OCI-M2 (cell line): ENCODE results near the gene IL25.
"Not testable (repeated sequence)": the region's sequence is repeated elsewhere in the genome, so short reads cannot be mapped to it uniquely, and the experiment has no call there.

ENCODE experiments used
- DNase-seq: peaks from one replicate; lab custom pipeline; 2025; ENCODE audit not compliant: unreplicated experiment; lab: John Stamatoyannopoulos, UW

IL25 gene

DNA sequence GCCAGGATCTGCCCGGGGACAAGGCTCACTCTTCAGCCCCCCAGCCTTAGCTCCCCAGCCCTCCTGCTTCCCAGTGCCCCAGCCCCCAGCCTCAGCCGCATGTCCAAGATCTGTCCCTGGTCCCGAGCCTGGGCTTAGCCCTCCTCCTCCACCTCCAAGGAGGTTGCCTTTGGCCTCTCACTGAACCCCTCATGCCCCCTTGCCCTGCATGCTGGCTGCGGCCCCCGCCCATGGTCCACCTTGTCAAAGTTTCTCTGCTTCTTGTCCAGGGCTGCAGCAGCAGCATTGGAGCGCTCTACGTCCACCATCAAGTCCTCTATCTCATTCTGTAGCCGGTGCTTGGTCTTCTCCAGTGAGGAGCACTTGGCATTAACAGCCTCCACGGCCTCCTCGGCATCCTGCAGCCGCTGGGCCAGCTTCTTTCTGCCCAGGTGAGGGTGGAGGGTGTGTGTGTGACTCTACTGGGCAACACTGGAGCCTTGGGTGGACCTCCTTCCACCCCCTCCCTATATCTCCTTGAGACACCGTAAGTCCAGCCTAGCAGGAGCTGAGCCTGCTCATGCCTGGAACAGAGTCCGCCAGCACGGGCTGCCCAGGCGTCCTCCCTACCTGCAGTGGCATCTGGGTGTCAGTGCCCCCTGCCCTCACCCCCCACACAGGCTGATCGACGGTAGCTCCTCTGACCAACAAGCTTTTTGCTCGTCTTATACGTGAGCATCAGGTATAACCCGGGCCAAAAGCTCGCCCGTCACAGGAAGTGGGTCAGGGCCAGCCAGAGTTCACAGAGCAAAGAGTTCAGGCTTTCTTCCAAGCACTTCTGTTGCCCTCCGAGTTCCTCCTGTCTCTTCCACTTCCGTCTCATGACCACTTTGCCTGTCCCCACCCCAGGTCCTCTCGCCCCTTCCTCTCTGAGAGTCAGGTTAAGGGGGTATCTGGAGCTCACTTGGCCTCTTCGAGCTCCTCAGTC is 15.6 kb downstream of the IL25 start:
- no peak for DNase-seq

DNA sequence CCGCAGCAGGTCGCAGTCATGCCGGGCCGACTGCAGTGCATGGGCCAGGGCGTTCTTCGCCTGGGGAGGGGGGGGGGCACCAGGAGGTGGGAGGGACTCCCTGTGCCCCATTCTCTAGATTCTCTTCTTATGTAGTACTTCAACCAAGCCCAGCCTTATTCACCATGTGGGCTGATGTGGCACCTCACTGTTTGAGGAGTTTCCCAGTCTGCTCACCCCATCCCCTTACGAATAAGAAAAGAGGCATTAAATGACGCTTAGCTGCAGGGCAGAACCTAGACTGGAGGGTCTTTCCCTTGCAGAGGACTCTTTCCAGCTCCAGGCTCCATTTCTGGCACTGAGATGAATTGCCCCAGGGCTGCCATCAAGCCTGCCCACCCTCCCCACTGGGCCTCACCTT is 16.4 kb downstream of the IL25 start:
- DNase-seq = no peak

- DNase-seq = no peak
Observed at GRCh38 chr14:23389396-23389795, 16.8 kb downstream of the IL25 start.

GRCh38 chr14:23389871-23390270 is 17.3 kb downstream of the IL25 start:
- not testable (repeated sequence) for DNase-seq

DNA sequence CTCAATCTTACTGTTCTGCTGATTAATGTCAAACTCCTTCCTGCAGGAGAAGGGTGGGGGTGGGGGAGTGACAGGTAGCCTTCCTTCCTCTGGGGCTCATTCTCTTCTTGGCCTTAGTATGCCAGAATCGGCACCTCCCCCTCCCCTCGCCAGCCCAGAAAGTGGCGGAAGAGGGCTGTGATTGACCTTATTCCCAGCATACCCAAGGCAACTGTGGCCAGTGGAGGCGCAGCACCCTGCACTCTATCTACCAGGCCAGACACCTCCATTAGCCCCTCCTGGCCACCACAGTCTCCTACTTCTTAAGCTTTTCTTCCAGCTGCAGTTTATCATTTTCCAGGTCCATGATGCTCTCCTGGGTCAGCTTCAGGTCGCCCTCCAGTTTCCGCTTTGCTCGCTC is 20.0 kb downstream of the IL25 start:
- DNase-seq = no peak

GRCh38 chr14:23396126-23396525 is 23.5 kb downstream of the IL25 start:
- DNase-seq = no peak

DNA sequence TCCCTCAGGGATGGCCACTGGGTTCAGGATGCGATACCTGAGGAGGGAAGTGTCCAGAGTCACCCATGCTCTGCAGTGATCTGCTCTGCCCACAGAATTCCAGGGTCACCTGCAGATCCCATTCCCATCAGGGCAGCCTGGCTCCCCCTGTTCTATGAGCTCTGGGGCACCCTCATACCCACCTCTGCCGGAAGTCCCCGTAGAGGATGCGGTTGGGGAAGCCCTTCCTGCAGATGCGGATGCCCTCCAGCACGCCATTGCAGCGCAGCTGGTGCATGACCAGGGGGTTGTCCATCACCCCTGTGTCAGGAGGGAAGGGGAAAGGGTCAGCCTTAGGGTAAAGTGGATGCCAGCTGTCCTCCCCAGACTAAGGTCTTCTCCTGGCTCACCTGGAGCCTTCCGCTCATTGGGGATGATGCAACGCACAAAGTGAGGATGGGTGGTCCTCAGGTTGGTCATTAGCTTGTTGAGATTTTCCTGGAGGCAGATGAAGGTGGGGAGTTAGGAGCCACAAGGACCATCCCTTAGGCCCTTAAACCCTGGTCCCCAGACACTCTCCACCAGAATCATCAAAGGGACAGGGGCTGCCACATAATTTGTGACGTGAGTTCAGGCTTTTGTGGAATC is 24.3 kb downstream of the IL25 start:
- no peak for DNase-seq

DNA sequence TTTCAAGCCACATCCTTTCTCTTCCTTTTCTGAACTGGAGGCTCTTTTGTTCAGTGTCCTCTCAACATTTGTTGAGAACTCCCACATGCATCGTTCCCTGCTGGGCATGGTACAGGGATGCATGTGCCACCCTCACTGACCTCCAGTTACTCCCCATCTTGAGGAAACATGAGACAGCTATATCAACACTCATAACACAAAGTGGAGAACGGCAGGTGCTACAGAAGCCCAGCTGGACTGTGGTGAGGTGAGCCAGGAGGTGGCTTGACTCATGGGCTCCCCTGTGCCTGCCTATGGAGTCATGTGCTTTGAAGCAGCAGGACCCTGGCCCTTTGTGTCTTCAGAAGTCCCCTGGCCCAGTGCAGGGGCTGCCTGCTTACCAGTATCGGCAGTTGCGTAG is 25.7 kb downstream of the IL25 start:
- DNase-seq = no peak

DNA sequence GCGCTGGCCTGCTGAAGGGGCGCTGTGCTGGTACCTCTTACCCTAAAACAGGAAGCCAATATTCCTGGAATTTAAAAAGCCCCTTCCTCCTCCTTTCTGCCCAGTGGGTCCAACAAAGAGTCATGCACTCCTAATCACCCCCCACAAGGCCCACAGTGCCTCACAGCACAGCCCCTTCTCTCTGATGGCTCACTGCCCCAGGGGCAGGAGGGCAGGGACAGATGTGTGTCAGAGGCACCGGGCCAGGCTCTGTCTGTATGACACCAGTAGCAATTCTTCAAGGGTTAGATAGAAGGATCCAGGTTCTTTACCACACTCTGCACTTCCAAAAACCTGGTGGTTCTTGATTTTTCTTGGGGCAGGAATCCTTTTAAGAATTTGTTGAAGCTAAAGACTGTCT is 26.5 kb downstream of the IL25 start:
- DNase-seq = no peak

GRCh38 chr14:23399591-23399990 is 27.0 kb downstream of the IL25 start:
- DNase-seq = no peak

GRCh38 chr14:23400496-23401149 is 28.0 kb downstream of the IL25 start:
- not testable (repeated sequence) for DNase-seq

GRCh38 chr14:23401291-23401690 is 28.7 kb downstream of the IL25 start:
- no peak for DNase-seq

GRCh38 chr14:23402296-23403138 is 29.9 kb downstream of the IL25 start:
- no peak for DNase-seq

DNA sequence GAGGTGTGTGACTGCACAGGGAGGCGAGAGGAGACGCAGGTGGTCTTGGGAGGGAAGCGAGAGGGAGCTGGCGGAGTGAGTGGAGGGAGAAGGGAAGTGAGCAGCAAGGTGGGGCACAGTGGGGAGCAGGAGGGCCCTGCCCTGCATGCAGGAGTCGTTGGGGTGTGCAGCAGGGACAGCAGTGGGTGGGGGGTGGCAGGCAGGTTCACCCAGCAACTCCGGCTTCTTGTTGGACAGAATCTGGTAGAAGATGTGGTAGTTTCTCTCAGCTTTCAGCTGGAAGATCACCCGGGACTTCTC is 30.5 kb downstream of the IL25 start:
- no peak for DNase-seq

- DNase-seq = no peak
Observed at GRCh38 chr14:23403908-23404307, 31.3 kb downstream of the IL25 start.

GRCh38 chr14:23404331-23404900 is 31.8 kb downstream of the IL25 start:
- no peak for DNase-seq

DNA sequence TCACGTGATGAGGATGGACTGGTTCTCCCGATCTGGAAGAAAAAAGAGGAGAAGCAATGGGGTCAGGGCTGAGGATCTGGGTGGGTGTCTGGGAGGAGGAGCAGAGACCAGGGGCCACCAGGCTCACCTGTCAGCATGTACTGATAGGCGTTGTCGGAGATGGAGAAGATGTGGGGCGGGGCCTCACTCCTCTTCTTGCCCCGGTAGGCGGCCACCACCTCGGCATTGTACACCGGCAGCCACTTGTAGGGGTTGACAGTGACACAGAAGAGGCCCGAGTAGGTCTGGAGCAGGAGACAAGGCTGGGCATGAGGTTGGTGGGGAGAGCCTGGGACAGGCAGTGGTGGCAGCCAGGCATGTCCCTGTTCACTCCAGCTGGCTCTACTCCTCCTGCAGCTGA is 32.5 kb downstream of the IL25 start:
- no peak for DNase-seq

DNA sequence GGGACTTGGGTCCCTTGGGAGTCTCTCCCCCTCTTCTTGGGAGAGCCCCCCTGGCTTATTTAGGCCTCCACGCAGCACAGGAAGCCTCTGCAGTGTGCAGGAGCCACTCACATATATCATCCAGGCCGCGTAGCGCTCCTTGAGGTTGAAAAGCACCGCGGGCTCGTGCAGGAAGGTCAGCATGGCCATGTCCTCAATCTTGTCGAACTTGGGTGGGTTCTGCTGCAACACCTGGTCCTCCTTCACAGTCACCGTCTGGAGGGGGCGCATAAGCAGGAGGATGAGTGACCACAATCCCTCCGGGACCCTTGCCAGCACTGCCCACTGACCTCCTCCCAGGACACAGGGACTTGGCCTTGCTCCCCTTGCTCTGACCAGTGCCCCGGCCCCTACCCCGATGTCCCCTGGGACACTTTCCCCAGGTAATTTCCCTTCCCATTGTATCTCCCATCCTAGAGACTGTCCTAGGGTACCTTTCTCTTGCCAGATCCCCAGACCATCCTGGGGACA is 33.0 kb downstream of the IL25 start:
- no peak for DNase-seq

DNA sequence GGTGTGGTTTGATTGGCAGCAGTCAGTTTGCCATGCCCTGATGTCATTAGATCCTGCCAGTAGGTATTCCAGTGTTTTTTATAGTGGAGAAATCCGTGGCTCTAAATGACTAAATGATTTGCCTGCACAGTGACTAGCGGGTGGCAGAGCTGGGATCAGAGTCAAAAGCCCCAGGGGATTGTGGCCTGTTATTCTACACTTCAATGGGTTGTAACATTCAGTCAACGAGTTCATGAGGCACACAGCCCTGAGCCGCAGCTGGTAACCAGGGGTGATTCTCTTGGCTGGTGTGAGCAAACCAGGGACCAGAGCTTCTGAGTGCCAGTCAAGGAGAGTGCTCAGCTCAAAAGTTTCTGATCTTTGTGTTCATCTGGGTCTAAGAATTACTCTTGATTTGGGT is 33.6 kb downstream of the IL25 start:
- DNase-seq = no peak

DNA sequence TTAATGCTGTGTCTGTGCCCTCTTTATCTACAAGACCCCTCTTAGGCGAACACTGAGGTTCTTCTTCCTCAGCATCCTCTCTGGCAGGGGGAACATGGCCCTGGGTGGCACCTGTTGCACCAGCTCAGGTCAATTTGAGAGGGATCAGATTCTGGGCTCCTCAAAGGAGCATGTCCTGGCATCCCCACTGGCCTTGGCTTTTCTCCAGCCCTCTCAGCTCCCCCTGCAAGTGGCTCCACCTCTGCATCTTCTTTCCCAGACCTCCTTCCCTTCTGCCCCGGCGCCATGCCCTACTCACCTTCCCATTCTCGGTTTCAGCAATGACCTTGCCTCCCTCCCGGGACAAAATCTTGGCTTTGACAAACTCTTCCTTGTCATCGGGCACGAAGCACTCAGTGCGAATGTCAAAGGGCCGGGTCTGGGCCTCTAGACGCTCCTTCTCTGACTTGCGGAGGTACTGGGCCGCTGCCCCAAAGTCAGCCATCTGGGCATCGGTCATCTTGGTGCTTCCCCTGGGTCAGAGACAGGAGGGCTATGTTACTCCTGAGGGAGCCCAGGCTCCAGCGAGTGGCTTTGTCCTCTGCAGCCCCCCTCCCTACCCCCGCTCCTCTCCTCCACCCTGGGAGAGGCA is 34.2 kb downstream of the IL25 start:
- no peak for DNase-seq
